HepG2 (cell line): ENCODE measurements around the gene DMGDH. TPM values are rescaled to one million over a fixed set of nuclear protein-coding genes. Genes with fewer than 3 reads are reported as not detected.
A peak's percentile ranks its signal among the peaks of the same experiment; 100 is the strongest.

Experiments used
- CBX2 ChIP-seq, 2 experiments: fragments of 200-600 bp in 1 of 2; sonication (generic); formaldehyde crosslinking in 1 of 2; IDR thresholded peaks; 2 replicates each; pipeline versions ENCODE4 v1.7.0 to v1.8.1; 2018 to 2022; ENCODE audit warnings: low read depth in 2 of 2, low read length in 1 of 2, mild to moderate bottlenecking in 1 of 2, missing genetic modification reagents in 1 of 2
- GRHL1 ChIP-seq: sonication (generic); formaldehyde crosslinking; conservative IDR thresholded peaks from 2 replicates; pipeline ENCODE4 v1.8.0; 2022; ENCODE audit warnings: missing genetic modification reagents
- HMG20B ChIP-seq: conservative IDR thresholded peaks from 2 replicates; pipeline ENCODE4 v1.6.1; 2016; ENCODE audit warnings: missing genetic modification reagents, missing compliant biosample characterization
- MED8 ChIP-seq: sonication (generic); formaldehyde crosslinking; IDR thresholded peaks from 2 replicates; pipeline ENCODE4 v1.8.1; 2023; ENCODE audit warnings: mild to moderate bottlenecking, missing genetic modification reagents; ENCODE audit not compliant: insufficient replicate concordance
- PATZ1 ChIP-seq: sonication (generic); formaldehyde crosslinking; IDR thresholded peaks from 2 replicates; pipeline ENCODE4 v1.4.0; 2020; ENCODE audit warnings: missing genetic modification reagents
- PITX1 ChIP-seq: sonication (generic); formaldehyde crosslinking; IDR thresholded peaks from 2 replicates; pipeline ENCODE4 v1.5.1; 2020; ENCODE audit warnings: mild to moderate bottlenecking, missing genetic modification reagents
- SIN3A ChIP-seq: IDR thresholded peaks from 2 replicates; pipeline ENCODE4 v1.6.1; 2011; ENCODE audit warnings: low read depth, mild to moderate bottlenecking, control low read depth, low read length, borderline replicate concordance
- ZBTB14 ChIP-seq: sonication (generic); formaldehyde crosslinking; IDR thresholded peaks from 2 replicates; pipeline ENCODE4 v1.4.0; 2020; ENCODE audit warnings: missing genetic modification reagents
- ZFY ChIP-seq: sonication (generic); formaldehyde crosslinking; IDR thresholded peaks from 2 replicates; pipeline ENCODE4 v1.4.0; 2020; ENCODE audit warnings: missing genetic modification reagents
- ZMYM4 ChIP-seq: sonication (generic); formaldehyde crosslinking; IDR thresholded peaks from 2 replicates; pipeline ENCODE4 v1.8.1; 2023; ENCODE audit warnings: mild to moderate bottlenecking, missing genetic modification reagents
- ZNF652 ChIP-seq: IDR thresholded peaks from 2 replicates; pipeline ENCODE4 v1.6.1; 2016; ENCODE audit warnings: low read depth, borderline replicate concordance
- polyA plus RNA-seq, 8 experiments: library from polyadenylated mRNA; depleted of rRNA in 3 of 8; stranded (reverse) in 7 of 8; unstranded in 1 of 8; fragments of >200 nt; fragmentation: Illumina TruSeq in 4 of 8; extraction: Trizol in 4 of 8; gene quantifications; 2 replicates each; pipeline versions ENCODE4 v1.2.1 to v1.2.3, GENCODE V29; 2011 to 2016; ENCODE audit warnings: low read depth in 4 of 8, missing spikeins in 1 of 8, mixed read lengths in 1 of 8; ENCODE audit not compliant: insufficient read depth in 1 of 8
- total RNA-seq, 5 experiments: library from RNA; depleted of rRNA; stranded (reverse); fragments of >200 nt; fragmentation: Illumina TruSeq; extraction: Trizol; gene quantifications; 2 replicates each; pipeline ENCODE4 v1.2.3, GENCODE V29; 2016; ENCODE audit warnings: low read depth in 1 of 5
- TF ChIP-seq, protein P1 (sequence below): sonication (generic); formaldehyde crosslinking; IDR thresholded peaks from 2 replicates; pipeline ENCODE4 v1.8.1; 2023; ENCODE audit warnings: mild to moderate bottlenecking, inconsistent platforms, moderate library complexity, missing genetic modification reagents, borderline replicate concordance
- TF ChIP-seq, protein P2 (sequence below): sonication (generic); formaldehyde crosslinking; IDR thresholded peaks from 2 replicates; pipeline ENCODE4 v1.4.0; 2020; ENCODE audit warnings: mild to moderate bottlenecking, low read depth, missing genetic modification reagents
- TF ChIP-seq, protein P3 (sequence below): sonication (generic); formaldehyde crosslinking; IDR thresholded peaks from 2 replicates; pipeline ENCODE4 v1.4.0; 2020; ENCODE audit warnings: missing genetic modification reagents, mild to moderate bottlenecking, borderline replicate concordance
- TF ChIP-seq, protein P4 (sequence below): conservative IDR thresholded peaks from 2 replicates; pipeline ENCODE4 v1.6.1; 2018; ENCODE audit warnings: missing genetic modification reagents

DMGDH gene
- total and polyA plus RNA-seq, 2 of the 13 experiments (the other 11 are each of a cell fraction or from before 2014, with no cell fraction given), result 3.6 to 7.9 TPM

- TF ChIP-seq HMG20B (no peak), CBX2 (IDR thresholded peaks at IDR 0.05; ENCODE audit: low read depth, low read length) (no peak), CBX2 (CRISPR knock-in tag; IDR thresholded peaks at IDR 0.05; ENCODE audit: low read depth) (no peak), MED8 (CRISPR knock-in tag) (no peak), ZFY (peak; percentile 71), SIN3A (no peak), GRHL1 (no peak), PITX1 (CRISPR knock-in tag) (no peak), ZMYM4 (no peak), PATZ1 (CRISPR knock-in tag) (peak; percentile 1; the same call in 1 of the 2 replicates), ZNF652 (CRISPR knock-in tag) (no peak), ZBTB14 (peak; percentile 42; the same call in 1 of the 2 replicates)
- TF ChIP-seq, protein P1, sequence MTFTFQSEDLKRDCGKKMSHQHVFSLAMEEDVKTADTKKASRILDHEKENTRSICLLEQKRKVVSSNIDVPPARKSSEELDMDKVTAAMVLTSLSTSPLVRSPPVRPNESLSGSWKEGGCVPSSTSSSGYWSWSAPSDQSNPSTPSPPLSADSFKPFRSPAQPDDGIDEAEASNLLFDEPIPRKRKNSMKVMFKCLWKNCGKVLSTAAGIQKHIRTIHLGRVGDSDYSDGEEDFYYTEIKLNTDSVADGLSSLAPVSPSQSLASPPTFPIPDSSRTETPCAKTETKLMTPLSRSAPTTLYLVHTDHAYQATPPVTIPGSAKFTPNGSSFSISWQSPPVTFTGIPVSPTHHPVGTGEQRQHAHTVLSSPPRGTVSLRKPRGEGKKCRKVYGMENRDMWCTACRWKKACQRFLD, result 0 out of 2 replicates have a peak, but pooled peaks have one; percentile 12
- TF ChIP-seq, protein P2, sequence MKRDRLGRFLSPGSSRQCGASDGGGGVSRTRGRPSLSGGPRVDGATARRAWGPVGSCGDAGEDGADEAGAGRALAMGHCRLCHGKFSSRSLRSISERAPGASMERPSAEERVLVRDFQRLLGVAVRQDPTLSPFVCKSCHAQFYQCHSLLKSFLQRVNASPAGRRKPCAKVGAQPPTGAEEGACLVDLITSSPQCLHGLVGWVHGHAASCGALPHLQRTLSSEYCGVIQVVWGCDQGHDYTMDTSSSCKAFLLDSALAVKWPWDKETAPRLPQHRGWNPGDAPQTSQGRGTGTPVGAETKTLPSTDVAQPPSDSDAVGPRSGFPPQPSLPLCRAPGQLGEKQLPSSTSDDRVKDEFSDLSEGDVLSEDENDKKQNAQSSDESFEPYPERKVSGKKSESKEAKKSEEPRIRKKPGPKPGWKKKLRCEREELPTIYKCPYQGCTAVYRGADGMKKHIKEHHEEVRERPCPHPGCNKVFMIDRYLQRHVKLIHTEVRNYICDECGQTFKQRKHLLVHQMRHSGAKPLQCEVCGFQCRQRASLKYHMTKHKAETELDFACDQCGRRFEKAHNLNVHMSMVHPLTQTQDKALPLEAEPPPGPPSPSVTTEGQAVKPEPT (CRISPR knock-in tag), result no peak
- TF ChIP-seq, protein P3, sequence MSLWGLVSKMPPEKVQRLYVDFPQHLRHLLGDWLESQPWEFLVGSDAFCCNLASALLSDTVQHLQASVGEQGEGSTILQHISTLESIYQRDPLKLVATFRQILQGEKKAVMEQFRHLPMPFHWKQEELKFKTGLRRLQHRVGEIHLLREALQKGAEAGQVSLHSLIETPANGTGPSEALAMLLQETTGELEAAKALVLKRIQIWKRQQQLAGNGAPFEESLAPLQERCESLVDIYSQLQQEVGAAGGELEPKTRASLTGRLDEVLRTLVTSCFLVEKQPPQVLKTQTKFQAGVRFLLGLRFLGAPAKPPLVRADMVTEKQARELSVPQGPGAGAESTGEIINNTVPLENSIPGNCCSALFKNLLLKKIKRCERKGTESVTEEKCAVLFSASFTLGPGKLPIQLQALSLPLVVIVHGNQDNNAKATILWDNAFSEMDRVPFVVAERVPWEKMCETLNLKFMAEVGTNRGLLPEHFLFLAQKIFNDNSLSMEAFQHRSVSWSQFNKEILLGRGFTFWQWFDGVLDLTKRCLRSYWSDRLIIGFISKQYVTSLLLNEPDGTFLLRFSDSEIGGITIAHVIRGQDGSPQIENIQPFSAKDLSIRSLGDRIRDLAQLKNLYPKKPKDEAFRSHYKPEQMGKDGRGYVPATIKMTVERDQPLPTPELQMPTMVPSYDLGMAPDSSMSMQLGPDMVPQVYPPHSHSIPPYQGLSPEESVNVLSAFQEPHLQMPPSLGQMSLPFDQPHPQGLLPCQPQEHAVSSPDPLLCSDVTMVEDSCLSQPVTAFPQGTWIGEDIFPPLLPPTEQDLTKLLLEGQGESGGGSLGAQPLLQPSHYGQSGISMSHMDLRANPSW (CRISPR knock-in tag), result no peak
- TF ChIP-seq, protein P4, sequence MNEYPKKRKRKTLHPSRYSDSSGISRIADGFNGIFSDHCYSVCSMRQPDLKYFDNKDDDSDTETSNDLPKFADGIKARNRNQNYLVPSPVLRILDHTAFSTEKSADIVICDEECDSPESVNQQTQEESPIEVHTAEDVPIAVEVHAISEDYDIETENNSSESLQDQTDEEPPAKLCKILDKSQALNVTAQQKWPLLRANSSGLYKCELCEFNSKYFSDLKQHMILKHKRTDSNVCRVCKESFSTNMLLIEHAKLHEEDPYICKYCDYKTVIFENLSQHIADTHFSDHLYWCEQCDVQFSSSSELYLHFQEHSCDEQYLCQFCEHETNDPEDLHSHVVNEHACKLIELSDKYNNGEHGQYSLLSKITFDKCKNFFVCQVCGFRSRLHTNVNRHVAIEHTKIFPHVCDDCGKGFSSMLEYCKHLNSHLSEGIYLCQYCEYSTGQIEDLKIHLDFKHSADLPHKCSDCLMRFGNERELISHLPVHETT (CRISPR knock-in tag), result no peak
Observed at GRCh38 chr5:78984439-78985115, 84.9 kb downstream of the DMGDH start (continued).
